Large intestine (tissue), 12 donors: ENCODE measurements around the gene RPRD1B. TPM values are rescaled to one million over a fixed set of nuclear protein-coding genes. Genes with fewer than 3 reads are reported as not detected.

Source experiments
- DNase-seq, 2 donors: peaks; one replicate each; pipeline versions ENCODE4 v3.0.0 to v3.0.0-alpha.2; 2013
- H3K27ac ChIP-seq: one replicate; pipeline ENCODE4 v1.5.1; 2013; ENCODE audit warnings: low read length
- H3K27me3 ChIP-seq: 2 replicates; pipeline ENCODE4 v1.6.1; 2013; ENCODE audit warnings: low read length; ENCODE audit not compliant: control insufficient read depth, insufficient read depth
- H3K36me3 ChIP-seq: 2 replicates; pipeline ENCODE4 v1.6.1; 2013; ENCODE audit warnings: low read length; ENCODE audit not compliant: control insufficient read depth, insufficient read depth
- H3K4me1 ChIP-seq: one replicate; pipeline ENCODE4 v1.6.1; 2013; ENCODE audit warnings: low read length; ENCODE audit not compliant: control insufficient read depth, insufficient read depth
- H3K4me3 ChIP-seq: one replicate; pipeline ENCODE4 v1.5.1; 2013; ENCODE audit warnings: low read length
- H3K9me3 ChIP-seq: one replicate; pipeline ENCODE4 v1.6.1; 2013; ENCODE audit warnings: mild to moderate bottlenecking, low read depth, low read length, moderate library complexity; ENCODE audit not compliant: control insufficient read depth
- WGBS: methylation state at CpG from one replicate; pipeline ENCODE4 v1.1.5; 2013; ENCODE audit warnings: low lambda C conversion rate; ENCODE audit not compliant: insufficient coverage; 5-methylcytosine and 5-hydroxymethylcytosine counted together
- long read RNA-seq, 11 donors: transcript quantifications; one replicate each; lab custom pipeline, GENCODE V29; 2026
- polyA plus RNA-seq: library from polyadenylated mRNA; unstranded; fragments of 120-200 nt; gene quantifications from one replicate; pipeline ENCODE4 v1.2.1, GENCODE V29; 2013

RPRD1B gene, protein sequence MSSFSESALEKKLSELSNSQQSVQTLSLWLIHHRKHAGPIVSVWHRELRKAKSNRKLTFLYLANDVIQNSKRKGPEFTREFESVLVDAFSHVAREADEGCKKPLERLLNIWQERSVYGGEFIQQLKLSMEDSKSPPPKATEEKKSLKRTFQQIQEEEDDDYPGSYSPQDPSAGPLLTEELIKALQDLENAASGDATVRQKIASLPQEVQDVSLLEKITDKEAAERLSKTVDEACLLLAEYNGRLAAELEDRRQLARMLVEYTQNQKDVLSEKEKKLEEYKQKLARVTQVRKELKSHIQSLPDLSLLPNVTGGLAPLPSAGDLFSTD
- polyA plus RNA-seq = 49.0 TPM
- long read RNA-seq, donor 1, transcript RPRD1B-201 (7 exons, 3,874 nt) = major isoform, 6 of 7 reads
- long read RNA-seq, donor 1, partial matches to known transcripts = 0 of 7 reads
- long read RNA-seq, donor 1, other reads (novel, unspliced or antisense) = 0 of 7 reads
- long read RNA-seq, donor 2, transcript RPRD1B-201 (7 exons, 3,874 nt) = major isoform, 8 of 9 reads
- long read RNA-seq, donor 2, partial matches to known transcripts = 0 of 9 reads
- long read RNA-seq, donor 2, other reads (novel, unspliced or antisense) = 0 of 9 reads
- long read RNA-seq, donor 3, transcript RPRD1B-201 (7 exons, 3,874 nt) = major isoform, 10 of 1,604 reads
- long read RNA-seq, donor 3, partial matches to known transcripts = 1,592 of 1,604 reads
- long read RNA-seq, donor 3, other reads (novel, unspliced or antisense) = 0 of 1,604 reads
- long read RNA-seq, donor 4, partial matches to known transcripts = 0 of 1 reads
- long read RNA-seq, donor 4, other reads (novel, unspliced or antisense) = 0 of 1 reads
- long read RNA-seq, donor 5, partial matches to known transcripts = 0 of 3 reads
- long read RNA-seq, donor 5, other reads (novel, unspliced or antisense) = 0 of 3 reads
- long read RNA-seq, donor 6, transcript RPRD1B-201 (7 exons, 3,874 nt) = major isoform, 9 of 10 reads
- long read RNA-seq, donor 6, partial matches to known transcripts = 0 of 10 reads
- long read RNA-seq, donor 6, other reads (novel, unspliced or antisense) = 0 of 10 reads
- long read RNA-seq, donor 7, transcript RPRD1B-201 (7 exons, 3,874 nt) = major isoform, 6 of 9 reads
- long read RNA-seq, donor 7, partial matches to known transcripts = 0 of 9 reads
- long read RNA-seq, donor 7, other reads (novel, unspliced or antisense) = 0 of 9 reads
- long read RNA-seq, donor 8, transcript RPRD1B-201 (7 exons, 3,874 nt) = major isoform, 6 of 27 reads
- long read RNA-seq, donor 8, partial matches to known transcripts = 20 of 27 reads
- long read RNA-seq, donor 8, other reads (novel, unspliced or antisense) = 0 of 27 reads
- long read RNA-seq, donor 9, partial matches to known transcripts = 11 of 15 reads
- long read RNA-seq, donor 9, other reads (novel, unspliced or antisense) = 0 of 15 reads
- long read RNA-seq, donor 10, transcript RPRD1B-201 (7 exons, 3,874 nt) = major isoform, 7 of 28 reads
- long read RNA-seq, donor 10, partial matches to known transcripts = 21 of 28 reads
- long read RNA-seq, donor 10, other reads (novel, unspliced or antisense) = 0 of 28 reads
- long read RNA-seq, donor 11, transcript RPRD1B-201 (7 exons, 3,874 nt) = major isoform, 9 of 9 reads
- long read RNA-seq, donor 11, partial matches to known transcripts = 0 of 9 reads
- long read RNA-seq, donor 11, other reads (novel, unspliced or antisense) = 0 of 9 reads

DNA sequence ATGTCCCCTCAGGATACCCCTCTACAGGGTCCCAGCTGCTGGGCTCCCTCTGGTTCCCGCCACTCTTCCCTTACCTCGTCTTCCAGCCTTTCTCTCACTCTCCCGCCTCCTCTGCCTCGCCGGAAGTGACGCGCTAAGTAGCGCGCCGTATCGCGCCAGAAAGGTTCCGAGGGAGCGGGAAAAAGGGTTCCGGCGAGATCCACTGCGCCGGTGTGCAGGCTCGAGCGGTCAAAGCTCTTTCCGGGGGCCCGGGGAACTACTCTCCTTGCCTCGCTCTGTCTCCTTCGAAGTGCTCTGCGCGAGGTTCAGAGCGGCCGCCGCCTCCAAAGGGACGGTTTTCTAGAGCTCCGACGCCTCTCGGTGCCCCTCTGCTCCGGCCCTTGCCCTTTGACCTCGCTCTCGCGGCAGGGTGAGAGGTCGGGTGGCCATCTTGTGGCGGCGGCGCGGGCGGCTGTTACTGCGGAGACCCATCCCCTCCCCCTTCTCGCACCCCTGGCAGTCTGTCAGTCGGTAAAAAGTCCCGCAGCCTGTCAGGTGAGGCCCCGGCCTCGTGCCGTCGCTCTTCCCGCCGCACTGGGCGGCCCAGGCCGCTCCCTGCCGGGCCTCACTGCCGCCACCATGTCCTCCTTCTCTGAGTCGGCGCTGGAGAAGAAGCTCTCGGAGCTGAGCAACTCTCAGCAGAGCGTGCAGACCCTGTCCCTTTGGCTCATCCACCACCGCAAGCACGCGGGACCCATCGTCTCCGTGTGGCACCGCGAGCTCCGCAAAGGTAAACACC lies at the start of gene RPRD1B, which contains the start of gene TTI1:
Gene RPRD1B, plus strand, starts transcription at position 417 of the 778 bp plus-strand sequence. Its CDS starts 202 bp downstream, at position 619.
Gene TTI1, minus strand, starts transcription at position 127 of the 778 bp plus-strand sequence. CDS start 19,640 bp downstream, outside the sequence.
- peaks cover 12% of the 10 kb centered on the region for H3K36me3 ChIP-seq
- DNase-seq = peak; percentile 93 to 95

DNA sequence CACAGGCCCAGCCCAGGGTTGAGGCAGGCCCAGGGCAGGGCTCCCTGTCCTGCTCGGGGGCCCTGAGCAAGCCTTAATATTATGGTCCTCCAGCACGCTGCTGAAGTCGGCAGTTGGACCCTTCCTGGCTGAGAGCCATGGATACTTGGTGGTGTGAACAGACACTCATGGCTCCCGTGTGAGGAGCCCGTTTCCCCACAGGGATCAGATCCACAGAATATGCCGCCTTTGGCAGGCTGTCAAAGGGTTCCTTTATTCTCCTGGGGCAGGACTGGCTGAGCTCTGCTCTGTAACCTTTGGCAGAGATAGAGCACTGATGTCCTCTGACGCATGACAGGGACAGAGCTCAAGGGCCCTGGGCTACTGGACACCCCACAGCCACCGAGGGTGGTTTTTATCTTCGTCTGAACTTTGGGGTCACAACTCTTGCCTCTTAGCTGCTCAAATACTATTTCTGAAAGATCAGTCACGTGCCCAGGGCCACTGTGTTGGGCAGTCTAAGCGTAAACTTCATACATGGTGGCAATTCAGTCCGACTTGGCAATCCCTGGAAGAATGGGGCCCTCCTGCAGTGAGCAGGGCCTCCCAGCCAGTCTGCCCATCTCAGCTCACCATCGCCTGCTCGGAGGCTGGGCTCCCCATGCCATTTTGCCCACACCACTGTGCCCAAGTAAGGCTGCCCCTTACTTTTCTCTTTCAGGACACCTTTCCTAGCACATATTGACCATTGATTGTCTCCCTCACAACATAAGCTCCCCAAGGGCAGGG lies 49.3 kb upstream of the RPRD1B start:
- Histone ChIP-seq H3K4me1 (peaks cover 28% of the 10 kb centered on the region), H3K27ac (no peak overlapping the region), H3K27me3 (no peaks in the 10 kb centered on the region), H3K36me3 (peaks cover 23% of the 10 kb centered on the region), H3K9me3 (no peaks in the 10 kb centered on the region), H3K4me3 (no peak overlapping the region)
- DNase-seq = peak in 1 of 2 donors; percentile 25
- WGBS = no CpG with 5 or more reads among the region's 14 CpGs

More for the DNA sequence above, at the start of gene RPRD1B, which contains the start of gene TTI1:
- H3K27me3 ChIP-seq = no peaks in the 10 kb centered on the region
- H3K27ac ChIP-seq = peak within 1 kb of the TSS; percentile 86
- no peaks in the 10 kb centered on the region for H3K9me3 ChIP-seq
- H3K4me1 ChIP-seq = peaks cover 17% of the 10 kb centered on the region
- peak within 1 kb of the TSS; percentile 92 for H3K4me3 ChIP-seq
- WGBS = no CpG with 5 or more reads among the region's 69 CpGs

DNA sequence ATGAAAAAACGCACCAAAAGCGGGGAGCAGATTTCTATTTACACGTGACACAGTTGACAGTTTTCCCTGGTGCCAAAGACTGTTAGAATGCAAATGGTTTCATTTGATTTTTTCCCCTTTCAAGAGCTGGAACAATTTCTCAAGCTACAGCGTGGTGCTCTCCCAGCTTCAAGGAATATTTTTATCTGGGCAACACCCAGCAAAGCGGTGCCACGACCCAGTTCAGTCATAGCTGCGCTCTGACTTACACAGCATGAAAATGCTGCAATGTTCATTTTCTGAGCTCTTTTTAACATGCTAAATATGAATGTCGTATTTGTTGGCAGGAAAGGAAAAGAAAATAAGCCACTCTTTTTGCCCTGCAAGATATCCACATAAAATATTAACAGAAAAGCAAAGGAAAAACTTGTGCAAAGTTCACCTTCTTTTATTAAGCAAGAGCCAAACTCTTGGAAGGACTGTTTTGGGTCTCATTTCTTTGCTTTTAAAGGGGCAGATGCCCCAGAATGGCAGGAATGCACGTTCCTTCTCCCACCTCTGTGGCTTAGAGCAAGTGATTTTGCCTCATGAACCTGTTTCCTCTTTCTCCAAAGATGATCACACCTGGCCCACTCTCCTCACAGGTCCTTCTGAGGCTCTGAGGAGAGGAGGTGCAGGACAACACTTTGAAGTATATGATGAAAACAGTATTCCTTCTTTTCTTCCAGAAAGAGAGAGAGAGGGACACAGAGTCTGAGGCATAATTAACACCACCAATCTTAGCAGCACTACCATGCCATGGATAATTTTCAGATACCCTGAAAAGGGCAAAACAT lies 47.3 kb upstream of the RPRD1B start:
- H3K9me3 ChIP-seq = no peaks in the 10 kb centered on the region
- 81% methylated on average over 3 of the region's 9 CpGs for WGBS
- H3K36me3 ChIP-seq = peaks cover 27% of the 10 kb centered on the region
- peak in 1 of 2 donors; percentile 58 for DNase-seq
- H3K27ac ChIP-seq = peak overlapping the region; percentile 72
- H3K4me3 ChIP-seq = no peak overlapping the region
- H3K27me3 ChIP-seq = no peaks in the 10 kb centered on the region
- peaks cover 46% of the 10 kb centered on the region for H3K4me1 ChIP-seq

DNA sequence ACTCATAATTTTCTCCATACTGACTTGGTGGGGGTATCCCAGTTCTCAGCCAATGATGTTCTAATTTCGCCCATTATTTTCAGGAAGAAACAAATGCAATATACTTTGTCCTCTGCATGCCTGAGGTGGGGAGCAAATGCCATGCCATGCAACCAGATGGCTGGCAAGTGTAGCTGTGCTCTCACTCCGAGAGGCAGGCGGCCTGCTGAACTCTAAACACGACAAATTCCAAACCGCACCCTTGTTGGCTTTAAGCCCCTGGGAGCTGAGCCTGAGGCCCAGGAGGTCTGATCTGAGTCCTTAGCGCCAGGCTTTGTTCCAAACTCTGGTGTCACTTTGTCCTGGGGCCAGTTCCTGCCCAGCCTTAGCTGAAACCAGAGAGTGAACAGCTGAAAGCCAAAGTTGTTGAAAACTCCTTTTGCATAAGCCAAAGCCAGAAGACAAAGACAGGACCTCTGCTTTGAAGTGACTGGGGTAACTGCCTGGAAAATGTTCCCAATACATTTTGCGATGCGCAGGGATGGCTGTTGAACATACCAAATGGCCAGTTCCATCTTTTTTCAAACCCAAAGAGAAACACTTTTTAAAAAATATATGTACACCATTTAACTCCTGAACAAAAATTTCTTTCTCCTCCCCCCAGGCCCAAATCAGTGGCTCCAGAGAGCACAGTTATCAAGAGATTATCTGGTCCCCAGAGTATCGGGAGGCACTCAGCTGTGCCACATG lies 46.5 kb upstream of the RPRD1B start:
- Histone ChIP-seq H3K27me3 (no peaks in the 10 kb centered on the region), H3K36me3 (peaks cover 25% of the 10 kb centered on the region), H3K9me3 (no peaks in the 10 kb centered on the region), H3K27ac (peak overlapping the region; percentile 72), H3K4me3 (no peak overlapping the region), H3K4me1 (peaks cover 53% of the 10 kb centered on the region)
- peak; percentile 76 to 92 for DNase-seq
- 75% methylated on average over 2 of the region's 9 CpGs for WGBS

- peaks cover 60% of the 10 kb centered on the region for H3K4me1 ChIP-seq
- DNase-seq = peak; percentile 28 to 62
- H3K27me3 ChIP-seq = no peaks in the 10 kb centered on the region
- H3K9me3 ChIP-seq = no peaks in the 10 kb centered on the region
- peaks cover 25% of the 10 kb centered on the region for H3K36me3 ChIP-seq
- no peak overlapping the region for H3K4me3 ChIP-seq
- WGBS = no CpG with 5 or more reads among the region's 12 CpGs
- H3K27ac ChIP-seq = peak overlapping the region; percentile 72
Observed at GRCh38 chr20:37987602-37988290, 45.8 kb upstream of the RPRD1B start.

GRCh38 chr20:37988306-37988954 lies 45.1 kb upstream of the RPRD1B start:
- 80% methylated on average over 1 of the region's 5 CpGs for WGBS
- H3K27ac ChIP-seq = peak overlapping the region; percentile 72
- H3K9me3 ChIP-seq = no peaks in the 10 kb centered on the region
- no peak for DNase-seq
- peaks cover 19% of the 10 kb centered on the region for H3K36me3 ChIP-seq
- no peak overlapping the region for H3K4me3 ChIP-seq
- peaks cover 64% of the 10 kb centered on the region for H3K4me1 ChIP-seq
- no peaks in the 10 kb centered on the region for H3K27me3 ChIP-seq
